GM19324 (cell line): ENCODE data around the gene CNTN4.

Experiments used
- ATAC-seq: cut with Tn5 transposase; IDR thresholded peaks from one replicate; pipeline ENCODE4 v1.9.1; 2021; ENCODE audit warnings: mild to moderate bottlenecking, moderate library complexity; ENCODE audit not compliant: unreplicated experiment, low FRiP score

Gene CNTN4

GRCh38 chr3:2250783-2251182 is 152.1 kb downstream of the CNTN4 start:
- ATAC-seq, result no peak

- ATAC-seq, result no peak
Observed at GRCh38 chr3:2261747-2262146, 163.1 kb downstream of the CNTN4 start.

- ATAC-seq, result no peak
Observed at GRCh38 chr3:2262204-2262603, 163.5 kb downstream of the CNTN4 start.

GRCh38 chr3:2266606-2267005 is 167.9 kb downstream of the CNTN4 start:
- ATAC-seq, result no peak

- ATAC-seq, result no peak
Observed at GRCh38 chr3:2268779-2269178, 170.1 kb downstream of the CNTN4 start.

- ATAC-seq, result no peak
Observed at GRCh38 chr3:2274526-2274925, 175.9 kb downstream of the CNTN4 start.

- no peak for ATAC-seq
Observed at GRCh38 chr3:2283818-2284217, 185.2 kb downstream of the CNTN4 start.

GRCh38 chr3:2300938-2301337 is 202.3 kb downstream of the CNTN4 start:
- no peak for ATAC-seq

- ATAC-seq, result no peak
Observed at GRCh38 chr3:2301361-2301760, 202.7 kb downstream of the CNTN4 start.

GRCh38 chr3:2303566-2303965 is 204.9 kb downstream of the CNTN4 start:
- ATAC-seq, result no peak

- ATAC-seq, result no peak
Observed at GRCh38 chr3:2311022-2311421, 212.4 kb downstream of the CNTN4 start.

- no peak for ATAC-seq
Observed at GRCh38 chr3:2317521-2317920, 218.9 kb downstream of the CNTN4 start.

- ATAC-seq, result no peak
Observed at GRCh38 chr3:2334921-2335320, 236.3 kb downstream of the CNTN4 start.

GRCh38 chr3:2343031-2343682 is 244.5 kb downstream of the CNTN4 start:
- ATAC-seq, result no peak

- no peak for ATAC-seq
Observed at GRCh38 chr3:2352134-2352762, 253.6 kb downstream of the CNTN4 start.

GRCh38 chr3:2354702-2355101 is 256.0 kb downstream of the CNTN4 start:
- no peak for ATAC-seq

- ATAC-seq, result no peak
Observed at GRCh38 chr3:2356298-2356950, 257.8 kb downstream of the CNTN4 start.

- no peak for ATAC-seq
Observed at GRCh38 chr3:2360815-2361214, 262.1 kb downstream of the CNTN4 start.

- ATAC-seq, result no peak
Observed at GRCh38 chr3:2362122-2362521, 263.5 kb downstream of the CNTN4 start.

GRCh38 chr3:2363854-2364253 is 265.2 kb downstream of the CNTN4 start:
- ATAC-seq, result no peak

- ATAC-seq, result no peak
Observed at GRCh38 chr3:2370317-2370716, 271.7 kb downstream of the CNTN4 start.

GRCh38 chr3:2372306-2372705 is 273.6 kb downstream of the CNTN4 start:
- no peak for ATAC-seq
